T-helper 1 cell treated with Interleukin-12 subunit alpha and Interleukin-12 subunit beta and Interleukin-4 antibody, amounts not matched to agents 30 ng/mL and 1 ng/mL, for 36 hours (primary cell): ENCODE measurements around the gene PACSIN2. TPM values are rescaled to one million over a fixed set of nuclear protein-coding genes. Genes with fewer than 3 reads are reported as not detected.
"Not testable (repeated sequence)": the region's sequence is repeated elsewhere in the genome, so short reads cannot be mapped to it uniquely, and the experiment has no call there.

Experiments used
- intact Hi-C: fragments of 100-400 bp; cut with micrococcal nuclease; formaldehyde crosslinking; loops from one replicate; pipeline ENCODE4 v1.15.1; 2024
- total RNA-seq: library from RNA; stranded (reverse); gene quantifications from 2 replicates; pipeline ENCODE4 v1.2.3, GENCODE V29; 2022

PACSIN2 gene
- total RNA-seq, 1 donor from 2014 or later: 30.0 TPM

DNA sequence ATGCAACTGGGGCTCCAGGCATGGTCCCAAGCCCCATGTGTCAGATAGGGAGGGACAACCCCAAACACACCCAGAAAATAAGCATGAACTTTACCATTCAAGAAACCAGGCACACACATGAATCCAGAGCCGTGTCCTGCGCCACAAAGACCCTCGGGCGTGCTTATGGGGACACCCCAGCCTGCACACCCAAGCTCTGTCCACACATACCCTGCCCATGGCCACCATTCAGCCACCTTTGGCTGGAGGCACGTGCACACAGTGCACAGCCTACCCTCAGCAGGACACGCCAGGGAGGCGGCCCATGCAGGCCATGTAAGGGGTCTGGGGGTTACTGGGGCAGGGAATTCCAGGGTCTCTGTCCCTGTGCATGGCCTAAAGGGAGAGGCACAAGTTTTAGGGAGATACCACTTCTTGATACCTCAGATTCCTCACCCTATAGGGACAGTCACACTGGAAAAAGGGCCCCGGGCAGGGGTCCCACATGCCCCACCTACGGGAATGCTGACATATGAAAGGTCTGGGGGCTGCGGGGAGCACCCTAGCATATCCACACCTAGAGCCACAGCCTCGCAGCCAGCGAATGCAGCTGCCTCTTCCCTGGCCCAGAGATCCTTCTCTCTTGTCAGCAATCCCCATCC is 20.6 kb downstream of the PACSIN2 start:
- intact Hi-C loops: no loop called here

GRCh38 chr22:42993651-42994275 is 21.2 kb downstream of the PACSIN2 start:
- intact Hi-C loops: no loop called here

DNA sequence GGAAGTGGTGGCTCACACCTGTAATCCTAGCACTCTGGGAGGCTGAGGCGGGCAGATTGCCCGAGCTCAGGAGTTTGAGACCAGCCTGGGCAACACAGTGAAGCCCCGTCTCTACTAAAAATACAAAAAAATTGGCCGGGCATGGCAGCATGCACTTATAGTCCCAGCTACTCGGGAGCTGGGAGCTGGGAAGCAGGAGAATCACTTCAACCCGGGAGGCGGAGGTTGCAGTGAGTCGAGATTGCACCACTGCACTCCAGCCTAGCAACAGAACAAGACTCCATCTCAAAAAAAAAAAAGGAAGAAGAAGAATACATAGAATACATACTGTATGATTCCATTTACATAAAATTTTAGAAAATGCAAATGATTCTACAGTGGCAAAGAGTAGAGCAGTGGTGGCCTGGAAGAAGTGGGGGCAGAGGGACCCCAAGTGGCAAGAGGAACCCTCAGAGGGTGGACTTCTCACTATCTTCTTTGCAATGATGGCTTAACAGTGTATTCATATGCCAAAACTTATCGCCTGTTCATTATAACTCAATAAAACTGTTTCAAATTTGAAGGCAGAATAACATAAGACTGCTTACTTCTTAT is 22.0 kb downstream of the PACSIN2 start:
- intact Hi-C loops: no loop called here

- intact Hi-C loops: no loop called here
Observed at GRCh38 chr22:42992092-42992491, 22.9 kb downstream of the PACSIN2 start.

DNA sequence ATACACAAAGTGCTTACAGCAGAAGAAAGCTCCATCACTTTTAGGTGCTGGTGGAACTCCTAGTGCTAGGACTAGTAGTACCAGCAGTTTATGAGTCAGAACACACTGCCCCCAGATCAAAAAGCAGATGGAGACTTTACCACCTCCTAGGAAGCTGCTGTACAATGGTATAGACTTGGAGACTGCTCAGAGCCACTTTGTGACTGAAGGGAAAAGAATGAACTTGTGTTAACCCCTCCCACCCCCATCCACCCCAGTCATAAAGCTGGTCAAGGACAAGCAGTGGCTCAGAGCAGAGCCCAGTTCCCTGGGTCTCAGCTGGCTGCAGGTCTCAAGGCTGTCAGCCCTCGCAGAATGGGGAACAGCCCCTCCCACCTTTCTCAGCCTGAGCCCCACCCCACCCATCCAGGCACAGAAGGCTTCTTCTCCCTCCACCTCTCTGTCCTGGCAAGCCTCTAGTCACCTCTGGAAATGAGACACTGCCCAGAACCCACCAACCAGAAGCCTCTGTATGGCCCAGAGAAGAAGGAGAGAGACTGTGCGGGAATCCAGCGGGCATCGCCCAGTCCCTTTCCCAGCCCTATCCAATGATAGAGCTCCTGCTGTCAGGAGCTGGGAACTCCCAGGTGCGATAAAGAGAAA is 23.8 kb downstream of the PACSIN2 start:
- intact Hi-C loops: no loop called here

DNA sequence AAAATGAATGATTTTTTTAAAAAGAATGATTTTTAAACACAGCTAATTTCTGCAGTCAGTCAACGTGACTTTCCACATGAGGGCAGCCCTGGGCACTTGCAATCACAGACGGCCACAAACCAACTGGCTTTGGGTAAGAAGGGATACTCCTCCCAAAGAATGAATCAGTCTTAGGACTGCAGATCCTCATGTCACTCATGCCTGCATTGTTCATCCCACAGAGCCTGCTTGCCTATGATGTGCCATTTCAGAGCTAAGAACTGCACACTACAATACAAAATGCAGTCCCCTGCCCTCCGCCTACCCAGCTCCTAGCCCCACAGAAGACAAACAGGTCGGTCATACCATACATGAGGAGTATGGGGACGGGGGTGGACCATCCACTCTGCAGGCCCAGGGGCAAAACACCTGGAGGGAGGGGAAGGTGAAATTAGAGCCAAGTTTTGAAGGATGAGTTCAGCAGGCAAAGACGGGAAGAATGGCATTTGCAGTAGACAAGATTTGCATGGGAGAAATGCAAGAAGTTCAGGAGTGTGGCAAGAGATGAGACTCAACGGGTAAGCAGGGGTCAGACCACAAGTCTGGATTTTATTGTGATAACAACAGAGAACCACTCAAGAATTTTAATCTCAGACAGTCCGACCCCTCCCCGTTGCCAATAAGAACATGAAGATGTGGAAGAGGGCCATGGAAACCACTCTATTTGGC is 24.7 kb downstream of the PACSIN2 start:
- intact Hi-C loops: no loop called here

DNA sequence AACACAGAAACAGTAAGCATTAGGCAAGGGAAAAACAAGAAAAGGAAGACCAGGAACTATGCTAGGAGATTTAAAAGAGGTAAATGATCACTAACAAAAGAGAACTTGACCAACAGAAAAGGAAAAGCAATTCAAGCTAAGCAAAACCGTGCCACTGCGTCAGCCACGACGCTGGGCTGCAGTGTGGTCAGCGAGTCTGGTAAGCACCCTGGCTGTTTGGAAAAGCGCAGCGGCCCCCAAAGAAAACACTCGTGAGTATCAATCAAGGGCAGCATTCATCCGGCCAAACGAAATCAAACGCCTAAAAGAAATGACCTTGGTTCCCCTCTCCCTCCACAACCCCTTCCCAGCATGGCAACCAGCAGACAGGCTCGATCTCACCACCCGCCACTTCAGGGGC is 28.8 kb downstream of the PACSIN2 start:
- intact Hi-C loops: no loop called here

GRCh38 chr22:42985531-42985905 is 29.4 kb downstream of the PACSIN2 start:
- intact Hi-C loops: no loop called here

DNA sequence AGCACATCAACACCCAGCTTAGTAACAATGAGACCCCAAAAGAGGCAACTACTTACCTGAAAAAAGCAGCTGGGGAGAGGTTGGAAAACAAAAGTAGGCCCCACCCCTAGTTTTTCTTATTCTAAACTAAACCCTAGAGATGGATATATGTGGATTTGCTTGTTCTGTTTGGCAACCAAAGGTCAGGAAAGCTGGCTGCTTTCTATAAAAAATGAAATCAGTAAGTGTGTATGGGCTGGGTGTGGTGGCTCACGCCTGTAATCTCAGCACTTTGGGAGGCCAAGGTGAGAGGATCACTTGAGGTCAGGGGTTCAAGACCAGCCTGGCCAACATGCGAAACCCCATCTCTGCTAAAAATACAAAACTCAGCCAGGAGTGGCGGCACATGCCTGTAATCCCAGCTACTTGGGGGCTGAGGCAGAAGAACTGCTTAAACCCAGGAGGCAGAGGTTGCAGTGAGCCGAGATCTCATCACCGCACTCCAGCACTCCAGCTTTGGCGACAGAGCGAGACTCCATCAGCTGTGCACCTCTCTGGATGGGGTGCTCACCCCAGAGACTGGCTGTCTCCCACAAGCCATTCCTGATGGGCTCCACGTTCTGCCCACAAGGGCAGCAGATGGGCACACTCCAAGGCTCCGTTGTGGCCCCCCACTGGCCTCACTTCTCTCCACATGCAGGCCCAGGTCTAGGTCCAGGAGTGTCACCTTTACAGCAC is 30.0 kb downstream of the PACSIN2 start:
- intact Hi-C loops: no loop called here

- intact Hi-C loops: no loop called here
Observed at GRCh38 chr22:42984397-42984796, 30.6 kb downstream of the PACSIN2 start.

GRCh38 chr22:42983470-42983869 is 31.5 kb downstream of the PACSIN2 start:
- intact Hi-C loops: no loop called here

GRCh38 chr22:42979606-42980005 is 35.3 kb downstream of the PACSIN2 start:
- intact Hi-C loops: no loop called here

GRCh38 chr22:42978453-42979103 is 36.4 kb downstream of the PACSIN2 start:
- intact Hi-C loops: no loop called here

DNA sequence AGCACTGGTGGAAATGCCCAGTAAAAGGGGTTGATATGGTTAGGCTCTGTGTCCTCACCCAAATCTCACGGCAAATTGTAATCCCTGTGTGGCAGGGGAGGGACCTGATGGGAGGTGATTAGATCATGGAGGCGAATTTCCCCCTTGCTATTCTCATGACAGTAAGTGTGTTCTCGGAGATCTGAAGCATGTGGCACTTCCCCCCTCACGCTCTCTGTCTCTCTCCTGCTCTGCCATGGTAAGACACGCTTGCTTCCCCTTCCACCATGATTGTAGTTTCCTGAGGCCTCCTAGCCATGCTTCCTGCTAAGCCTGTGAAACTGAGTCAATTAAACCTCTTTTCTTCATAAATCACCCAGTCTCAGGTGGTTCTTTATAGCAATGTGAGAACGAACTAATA is 37.4 kb downstream of the PACSIN2 start:
- intact Hi-C loops: no loop called here

- intact Hi-C loops: no loop called here
Observed at GRCh38 chr22:42976217-42976933, 38.6 kb downstream of the PACSIN2 start.

GRCh38 chr22:42974223-42974622 is 40.7 kb downstream of the PACSIN2 start:
- intact Hi-C loops: no loop called here

DNA sequence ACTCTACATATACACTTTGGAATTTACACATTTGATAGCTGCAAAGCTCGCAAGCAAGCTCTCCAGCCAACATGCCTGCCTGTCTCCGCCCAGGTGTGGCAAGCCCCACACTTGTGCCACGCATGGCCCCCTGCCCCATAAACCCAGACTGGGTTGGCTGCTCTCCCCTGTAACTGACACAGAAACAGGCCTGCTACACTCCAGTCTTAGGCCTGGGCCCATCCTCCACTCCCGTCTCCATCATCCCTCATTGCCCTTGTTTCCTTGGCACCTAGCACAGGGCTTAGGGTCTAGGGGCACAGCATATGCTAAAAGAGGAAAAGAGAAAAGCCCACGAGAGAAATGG is 41.4 kb downstream of the PACSIN2 start:
- intact Hi-C loops: no loop called here

DNA sequence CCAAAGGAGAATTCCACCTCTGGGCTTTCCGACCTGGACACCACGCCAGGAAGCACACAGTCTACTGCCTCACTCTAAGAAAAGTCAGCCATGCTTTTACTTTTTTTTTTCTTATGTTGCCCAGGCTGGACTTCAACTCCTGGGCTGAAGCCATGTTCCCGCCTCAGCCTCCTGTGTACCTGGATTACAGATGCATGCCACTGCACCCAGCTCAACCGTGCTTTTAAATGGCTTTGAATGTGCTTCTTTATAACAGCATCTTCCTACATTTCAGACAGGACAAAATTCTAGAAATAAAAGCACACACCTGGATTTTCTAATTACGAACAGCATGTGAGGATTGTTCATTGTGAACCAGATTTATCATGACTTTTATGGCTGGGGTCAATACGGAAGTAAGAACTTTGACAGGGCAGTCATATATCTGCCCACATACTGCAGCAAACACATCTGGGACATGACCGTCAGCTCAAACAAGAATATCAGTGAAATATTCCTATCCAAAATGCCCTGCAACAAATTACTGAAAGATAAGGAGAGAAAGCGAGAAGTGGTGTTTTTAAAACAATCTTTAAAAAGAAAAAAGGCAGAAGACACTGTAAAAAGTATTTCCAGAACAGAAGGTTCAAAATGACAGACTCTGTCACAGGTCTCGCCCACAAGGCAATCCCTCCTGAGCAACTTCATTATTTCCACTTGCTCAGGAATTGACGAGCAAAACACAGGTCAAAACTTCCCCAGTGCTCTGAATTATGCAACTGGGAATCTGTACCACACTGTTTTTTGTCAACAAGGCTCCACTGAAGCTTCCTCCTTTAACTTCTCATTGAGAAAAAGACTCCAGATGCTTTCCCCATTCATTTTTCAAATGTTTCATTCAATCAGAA is 42.1 kb downstream of the PACSIN2 start:
- intact Hi-C loops: no loop called here

DNA sequence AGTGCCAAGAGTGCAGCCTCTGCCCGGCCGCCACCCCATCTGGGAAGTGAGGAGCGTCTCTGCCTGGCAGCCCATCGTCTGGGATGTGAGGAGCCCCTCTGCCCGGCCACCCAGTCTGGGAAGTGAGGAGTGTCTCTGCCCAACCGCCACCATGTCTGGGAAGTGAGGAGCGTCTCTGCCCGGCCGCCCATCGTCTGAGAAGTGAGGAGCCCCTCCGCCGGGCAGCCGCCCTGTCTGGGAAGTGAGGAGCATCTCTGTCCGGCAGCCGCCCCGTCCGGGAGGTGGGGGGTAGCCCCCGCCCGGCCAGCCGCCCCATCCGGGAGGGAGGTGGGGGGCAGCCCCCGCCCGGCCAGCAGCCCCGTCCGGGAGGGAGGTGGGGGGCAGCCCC is 43.5 kb downstream of the PACSIN2 start:
- intact Hi-C loops: not testable (repeated sequence)
